NCI-H2196 (cell line): ENCODE data around the gene OSGIN1.

Source experiments
- DNase-seq: peaks from one replicate; lab custom pipeline; 2025; ENCODE audit not compliant: unreplicated experiment; lab: John Stamatoyannopoulos, UW

OSGIN1 gene

DNA sequence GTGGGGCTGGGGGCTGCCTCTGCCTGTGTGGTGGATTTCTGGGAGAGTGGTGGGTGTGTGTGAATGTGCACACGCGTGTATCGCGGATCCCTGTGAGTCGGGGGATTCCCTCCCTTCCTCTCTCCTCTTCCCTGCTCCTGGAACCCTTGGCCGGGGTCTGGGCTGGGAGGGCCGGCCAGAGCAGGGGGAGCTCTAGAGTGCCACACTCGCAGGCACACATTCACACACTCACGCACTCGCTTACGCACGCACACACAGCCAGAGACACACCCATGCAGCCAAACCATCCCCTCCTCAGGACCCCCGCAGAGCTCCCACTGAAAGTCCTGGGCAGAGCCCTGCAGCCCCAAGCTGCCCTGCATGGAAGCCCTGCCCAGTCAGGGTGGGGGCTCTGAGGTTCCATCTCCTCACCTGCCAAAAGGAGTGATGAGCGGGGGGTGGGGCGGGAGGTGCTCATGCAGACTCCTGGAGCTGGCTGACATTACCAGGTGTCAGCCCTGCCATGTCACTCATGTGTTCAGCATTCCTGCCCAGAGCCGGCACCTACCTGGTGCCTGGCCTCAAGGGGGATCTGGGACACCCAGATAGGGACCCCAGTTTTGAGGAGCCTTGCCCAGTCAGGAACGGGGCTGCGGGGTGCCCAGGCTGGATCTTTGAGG is 16.9 kb downstream of the OSGIN1 start:
- no peak for DNase-seq

DNA sequence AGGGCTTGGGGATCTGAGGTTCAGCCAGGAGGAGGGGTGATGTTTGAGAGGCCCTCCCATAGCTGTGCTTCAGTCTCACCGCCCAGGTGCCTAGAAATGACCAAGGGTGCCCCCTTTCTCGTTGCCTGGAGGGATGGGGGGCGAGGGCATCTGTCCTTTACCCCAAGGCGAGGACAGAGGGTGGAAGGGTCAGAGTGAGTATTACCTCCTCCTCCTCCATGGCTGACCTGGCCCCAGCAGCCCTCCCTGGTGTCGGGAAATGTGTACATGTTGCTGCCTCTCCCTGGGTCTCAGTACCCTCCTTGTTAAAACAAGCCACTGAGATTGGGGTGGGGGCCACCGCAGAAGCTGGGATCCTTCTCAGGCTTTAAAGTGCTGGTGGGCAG is 17.4 kb downstream of the OSGIN1 start:
- DNase-seq: no peak

GRCh38 chr16:83971165-83972130 is 18.4 kb downstream of the OSGIN1 start:
- DNase-seq: no peak

- DNase-seq: no peak
Measured at GRCh38 chr16:83972256-83973008, 19.4 kb downstream of the OSGIN1 start.

- no peak for DNase-seq
Measured at GRCh38 chr16:83973077-83973476, 20.0 kb downstream of the OSGIN1 start.

DNA sequence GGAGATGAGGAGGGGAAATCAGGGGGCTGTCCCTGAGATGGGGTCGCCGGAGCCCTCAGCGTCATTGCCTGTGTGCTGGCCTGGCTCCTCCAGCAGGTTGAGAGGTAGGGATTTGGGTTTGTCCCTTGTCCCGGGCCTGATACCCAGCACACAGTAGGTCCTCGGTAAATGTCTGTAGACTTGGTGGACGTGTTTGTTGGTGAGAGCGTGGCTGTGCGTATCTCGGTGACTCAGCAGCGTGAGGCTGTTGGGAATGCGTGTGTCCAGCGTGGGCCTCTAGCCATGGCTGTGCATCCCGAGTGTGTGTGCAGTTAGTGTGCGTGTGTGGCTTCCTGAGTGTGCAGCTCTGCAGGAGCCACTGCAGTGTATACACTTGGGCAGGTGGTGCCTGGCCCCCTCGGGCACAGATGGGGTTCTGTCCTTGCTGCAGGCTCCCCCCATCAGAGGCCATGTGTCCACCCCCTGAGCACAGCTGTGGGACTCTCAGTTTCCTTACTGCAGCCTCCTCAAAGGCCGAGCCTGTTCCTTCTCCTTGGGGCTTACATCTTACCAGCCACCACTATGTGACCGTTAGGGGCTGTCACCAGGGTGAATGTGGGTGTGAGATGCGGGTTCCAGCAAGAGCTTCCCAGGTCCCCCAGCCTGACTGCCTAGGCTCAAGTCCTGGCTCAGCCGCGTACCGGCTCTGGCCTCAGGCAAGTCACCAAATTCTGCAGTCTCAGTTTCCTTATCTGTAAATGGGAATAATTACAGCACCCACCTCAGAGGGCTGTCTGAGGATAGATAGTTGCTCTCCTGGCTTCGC is 20.7 kb downstream of the OSGIN1 start:
- DNase-seq: no peak

DNA sequence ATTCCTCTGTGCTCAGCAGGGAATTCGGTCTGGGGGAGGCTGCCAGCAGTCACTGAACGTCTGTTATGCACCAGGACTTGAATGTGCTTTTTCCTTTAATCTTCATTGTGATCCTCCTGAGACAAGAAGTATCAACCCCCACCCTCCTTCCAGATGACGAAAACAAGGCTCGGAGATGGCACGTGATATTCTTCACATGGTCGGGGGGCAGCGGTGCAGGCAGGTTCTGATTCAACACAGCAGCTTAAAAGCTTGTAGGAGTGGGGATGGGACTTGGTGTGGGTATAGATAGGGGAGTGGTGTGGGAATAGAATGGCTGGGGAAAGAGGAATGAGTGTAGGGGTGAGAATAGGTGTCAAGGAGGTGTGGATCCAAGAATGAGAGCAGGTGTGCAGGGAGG is 21.4 kb downstream of the OSGIN1 start:
- DNase-seq: no peak

DNA sequence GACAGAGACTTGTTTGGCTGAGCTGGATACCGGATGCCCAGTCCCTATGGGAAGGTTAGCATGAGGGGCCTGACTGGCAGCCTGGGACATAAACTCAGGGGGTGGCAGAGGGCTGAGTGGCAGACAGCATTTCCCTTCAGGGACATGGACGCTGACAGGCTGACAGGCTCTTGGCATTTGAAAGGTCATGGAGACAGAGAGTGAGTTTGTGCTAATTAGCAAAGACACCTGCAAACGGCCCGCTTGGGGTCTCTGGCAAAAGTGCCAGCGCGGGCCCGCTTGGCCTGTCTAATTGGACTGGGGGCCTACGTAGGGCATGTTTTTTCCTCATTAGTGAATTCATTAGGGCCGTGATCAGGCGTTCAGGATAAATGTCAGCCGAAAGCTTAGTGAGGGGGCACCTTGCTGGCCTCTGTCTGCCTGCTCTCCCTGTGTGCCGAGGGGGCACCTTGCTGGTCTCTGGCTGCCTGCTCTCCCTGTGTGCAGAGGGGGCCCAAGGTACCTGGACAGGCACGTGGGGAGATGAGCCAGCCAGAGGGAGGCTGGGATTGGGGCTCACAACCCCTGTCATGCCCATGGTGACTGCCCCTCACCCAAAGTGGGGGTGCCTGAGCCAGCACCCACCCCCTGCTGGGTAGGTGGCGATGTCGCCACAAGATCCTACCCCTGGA is 22.7 kb downstream of the OSGIN1 start:
- DNase-seq: no peak

- DNase-seq: no peak
Measured at GRCh38 chr16:83977056-83977815, 24.2 kb downstream of the OSGIN1 start.

- DNase-seq: no peak
Measured at GRCh38 chr16:83978401-83978904, 25.4 kb downstream of the OSGIN1 start.

- DNase-seq: no peak
Measured at GRCh38 chr16:83979441-83979840, 26.4 kb downstream of the OSGIN1 start.

DNA sequence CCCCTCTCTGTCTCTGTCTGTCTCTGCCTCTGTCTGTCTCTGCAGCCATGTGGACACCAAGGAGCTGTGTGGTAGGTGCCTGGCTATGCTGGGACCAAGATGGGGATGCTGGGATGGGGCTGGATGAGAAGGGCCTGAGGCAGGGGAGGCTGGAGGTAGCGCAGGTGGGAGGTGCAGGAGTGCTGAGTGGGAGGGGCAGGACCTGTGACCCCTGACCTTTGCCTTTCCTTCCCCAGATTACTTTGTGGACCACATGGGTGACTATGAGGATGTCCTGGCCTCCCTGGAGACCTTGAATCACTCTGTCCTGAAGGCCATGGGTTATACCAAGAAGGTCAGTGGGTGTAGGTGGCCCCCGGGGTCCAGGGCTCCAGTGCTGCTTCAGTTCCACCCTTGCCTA is 27.8 kb downstream of the OSGIN1 start:
- DNase-seq: no peak

- DNase-seq: no peak
Measured at GRCh38 chr16:83981799-83982198, 28.8 kb downstream of the OSGIN1 start.

- no peak for DNase-seq
Measured at GRCh38 chr16:83983491-83983890, 30.5 kb downstream of the OSGIN1 start.

GRCh38 chr16:83989300-83989699 is 36.3 kb downstream of the OSGIN1 start:
- DNase-seq: no peak

GRCh38 chr16:83990492-83990891 is 37.5 kb downstream of the OSGIN1 start:
- DNase-seq: no peak

DNA sequence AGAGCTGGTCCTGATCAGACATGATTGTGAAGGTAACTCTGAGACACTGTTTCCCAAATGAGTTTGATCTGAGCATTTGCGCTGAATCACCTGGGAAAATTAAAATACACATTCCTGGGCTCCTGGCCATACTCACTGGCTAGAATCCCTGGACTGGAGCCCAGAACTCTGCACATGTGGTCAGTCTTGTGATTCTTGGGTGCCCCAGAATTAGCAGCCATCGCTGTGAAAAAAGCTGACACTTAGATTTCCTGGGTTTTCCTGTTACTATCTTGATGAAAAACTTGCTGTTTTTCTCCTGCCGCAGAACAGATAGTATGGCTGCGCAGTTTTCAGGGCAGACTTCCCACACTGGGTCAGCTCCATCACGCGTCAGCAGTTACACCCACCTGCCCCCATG is 39.6 kb downstream of the OSGIN1 start:
- DNase-seq: peak; percentile 20

GRCh38 chr16:83994087-83994486 is 41.0 kb downstream of the OSGIN1 start:
- no peak for DNase-seq

- DNase-seq: no peak
Measured at GRCh38 chr16:83994703-83995102, 41.7 kb downstream of the OSGIN1 start.
